NCI-H2107 (cell line): ENCODE data around the gene CSNK2B.

Source experiments
- DNase-seq: peaks from one replicate; lab custom pipeline; 2025; lab: John Stamatoyannopoulos, UW

CSNK2B gene

DNA sequence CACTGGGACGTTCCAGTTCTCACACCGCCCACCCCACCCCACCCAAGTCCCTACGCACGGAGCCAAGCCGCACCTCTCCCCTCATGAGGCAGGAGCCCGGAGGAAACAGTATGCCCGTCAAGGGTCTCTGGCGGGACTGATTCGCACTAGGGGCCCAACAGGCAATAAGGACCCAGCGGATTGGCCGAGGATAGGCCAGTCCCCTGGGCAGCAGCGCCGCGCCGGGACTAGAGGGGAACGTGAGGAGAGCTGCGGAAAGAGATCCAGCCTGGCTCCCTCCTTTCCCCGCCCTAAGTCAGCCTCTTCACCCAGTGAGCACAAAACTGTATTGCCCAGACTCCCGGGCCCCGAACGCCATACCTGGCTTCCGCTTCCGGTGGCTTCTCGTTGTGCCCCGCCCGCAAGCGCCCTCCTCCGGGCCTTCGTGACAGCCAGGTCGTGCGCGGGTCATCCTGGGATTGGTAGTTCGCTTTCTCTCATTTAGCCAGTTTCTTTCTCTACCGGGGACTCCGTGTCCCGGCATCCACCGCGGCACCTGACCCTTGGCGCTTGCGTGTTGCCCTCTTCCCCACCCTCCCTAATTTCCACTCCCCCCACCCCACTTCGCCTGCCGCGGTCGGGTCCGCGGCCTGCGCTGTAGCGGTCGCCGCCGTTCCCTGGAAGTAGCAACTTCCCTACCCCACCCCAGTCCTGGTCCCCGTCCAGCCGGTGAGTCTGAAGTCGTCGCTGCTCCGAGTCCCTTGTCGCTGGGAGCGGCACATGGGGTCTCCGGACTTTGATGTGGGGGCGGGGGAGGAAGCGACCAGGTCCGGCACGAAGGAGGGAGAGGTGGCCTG is at the start of gene CSNK2B:
TSS of gene CSNK2B (plus strand) at position 580 of the 836 bp plus-strand sequence. CDS start 752 bp downstream, outside the sequence.
- peak; percentile 86 for DNase-seq

GRCh38 chr6:31617010-31617409 is 48.9 kb upstream of the CSNK2B start:
- no peak for DNase-seq

DNA sequence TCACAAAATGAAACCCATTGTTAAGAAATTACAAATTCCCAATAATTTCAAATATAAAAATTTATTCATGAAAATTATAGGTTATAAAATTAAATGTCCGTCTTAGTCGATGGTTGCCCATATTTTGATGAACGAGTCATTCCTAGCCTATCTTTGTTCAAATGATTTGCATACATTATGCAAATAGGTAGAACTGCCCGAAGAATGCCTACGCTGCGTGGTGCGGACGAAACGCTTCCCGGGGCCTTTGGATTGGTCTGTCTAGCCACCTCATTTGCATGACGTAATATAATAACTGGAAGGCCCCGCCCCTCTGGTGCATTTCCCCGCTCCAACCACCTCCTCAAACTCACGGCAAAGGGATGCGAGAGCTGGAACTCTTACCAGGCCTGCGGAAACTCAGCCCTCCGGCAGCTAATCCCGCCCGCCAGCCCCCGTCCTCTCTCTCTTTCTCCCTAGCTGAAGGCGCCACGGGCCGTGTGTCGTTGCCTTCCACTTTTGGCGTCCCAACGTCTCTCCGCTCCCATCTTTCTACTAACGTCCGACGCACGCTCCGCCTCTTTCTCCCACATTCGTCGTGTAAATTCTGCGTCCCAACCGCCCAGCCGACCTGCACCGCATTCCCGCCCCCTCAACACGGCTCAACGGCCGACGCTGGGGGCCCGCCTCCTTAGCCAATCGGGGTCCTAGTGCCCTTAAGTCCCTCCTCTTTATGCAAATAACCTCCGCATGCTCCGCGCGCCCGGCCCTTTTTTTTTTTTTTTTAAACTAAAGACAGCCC is 45.9 kb upstream of the CSNK2B start:
- peak; percentile 84 for DNase-seq

DNA sequence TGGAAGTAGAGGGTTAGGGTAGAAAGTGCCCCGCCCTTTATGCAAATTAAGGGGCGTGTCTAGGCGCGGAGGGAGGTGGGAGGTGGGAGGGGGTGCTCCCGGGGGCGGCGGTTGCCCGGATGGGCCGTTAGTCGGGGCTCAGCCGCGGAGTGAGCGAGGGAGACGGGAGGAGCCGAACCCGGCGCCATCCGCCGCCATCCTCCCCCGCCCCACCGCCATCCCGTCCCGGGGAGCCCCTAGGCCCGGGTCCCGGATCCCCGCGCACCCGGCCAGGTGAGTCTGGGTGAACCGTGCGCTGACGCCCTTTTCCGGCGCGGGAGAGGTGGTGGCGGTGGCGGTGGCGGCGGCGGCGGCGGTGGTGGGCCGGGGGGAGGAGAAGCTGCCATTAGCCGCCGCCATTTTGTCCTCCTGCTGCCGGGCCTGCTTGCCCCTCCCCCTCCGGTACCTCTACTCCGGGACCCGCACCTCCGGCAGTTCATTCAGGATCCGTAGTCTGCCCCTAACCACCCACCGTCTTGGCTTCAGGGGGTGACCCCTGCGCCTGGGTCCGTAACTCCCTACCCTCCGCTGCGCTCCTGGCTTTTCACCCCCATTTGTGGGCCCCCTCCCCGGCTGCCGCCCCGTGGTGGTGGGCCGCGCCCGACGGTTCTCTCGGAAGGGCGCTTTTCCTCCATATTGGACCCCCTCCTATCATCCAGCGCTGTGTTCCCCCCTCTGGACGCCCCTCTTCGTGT is 45.1 kb upstream of the CSNK2B start, which contains the start of gene PRRC2A:
TSS of gene PRRC2A (plus strand) at position 130 of the 734 bp plus-strand sequence. CDS start 2,075 bp downstream, outside the sequence.
- DNase-seq = no peak

DNA sequence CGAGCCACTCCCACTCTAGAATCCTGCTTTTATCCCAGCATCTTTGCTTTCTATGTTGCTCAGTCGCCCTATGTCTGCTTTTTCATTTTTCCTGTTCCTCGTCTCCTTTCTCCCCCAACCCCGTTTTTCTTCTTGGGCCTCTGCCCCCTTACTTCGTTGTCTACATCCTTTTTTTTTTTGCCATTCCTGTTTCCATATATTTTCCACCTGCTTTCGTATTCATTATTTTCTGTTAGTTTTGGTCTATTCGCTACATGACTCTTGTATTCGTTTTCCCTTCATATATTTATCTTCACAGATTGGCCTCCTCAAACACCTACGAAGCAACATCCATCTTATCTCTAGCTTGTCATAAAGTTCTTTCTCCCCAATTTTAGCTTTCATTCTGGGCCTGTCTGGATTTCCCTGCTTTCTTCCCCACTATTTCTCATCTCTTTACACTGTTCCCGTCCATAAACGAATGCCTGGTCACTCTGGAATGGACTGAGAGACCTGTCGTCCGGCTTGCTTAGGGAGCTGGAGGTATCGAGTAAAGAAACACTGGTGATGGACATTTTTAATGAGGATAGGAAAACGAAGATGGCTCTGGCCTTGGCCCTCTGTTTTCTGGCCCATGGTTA is 44.5 kb upstream of the CSNK2B start:
- DNase-seq = no peak

GRCh38 chr6:31621991-31622390 is 43.9 kb upstream of the CSNK2B start:
- no peak for DNase-seq

DNA sequence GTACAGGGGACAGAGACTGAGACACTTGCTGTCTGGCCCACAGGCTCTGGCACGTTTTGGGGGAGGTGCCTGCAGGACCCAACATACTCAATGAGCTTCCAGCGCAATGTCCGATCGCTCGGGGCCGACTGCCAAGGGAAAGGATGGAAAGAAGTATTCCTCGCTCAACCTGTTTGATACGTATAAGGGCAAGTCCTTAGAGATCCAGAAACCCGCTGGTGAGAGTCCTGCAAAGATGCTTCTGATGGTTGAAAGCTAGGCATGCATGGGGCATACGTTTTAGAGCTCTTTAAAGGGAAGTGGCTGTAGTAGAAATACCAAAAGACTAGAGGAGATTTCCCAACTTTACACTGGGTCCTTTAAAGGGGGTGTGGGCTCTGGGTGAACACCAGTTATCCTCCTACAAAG is 43.2 kb upstream of the CSNK2B start:
- DNase-seq = no peak

DNA sequence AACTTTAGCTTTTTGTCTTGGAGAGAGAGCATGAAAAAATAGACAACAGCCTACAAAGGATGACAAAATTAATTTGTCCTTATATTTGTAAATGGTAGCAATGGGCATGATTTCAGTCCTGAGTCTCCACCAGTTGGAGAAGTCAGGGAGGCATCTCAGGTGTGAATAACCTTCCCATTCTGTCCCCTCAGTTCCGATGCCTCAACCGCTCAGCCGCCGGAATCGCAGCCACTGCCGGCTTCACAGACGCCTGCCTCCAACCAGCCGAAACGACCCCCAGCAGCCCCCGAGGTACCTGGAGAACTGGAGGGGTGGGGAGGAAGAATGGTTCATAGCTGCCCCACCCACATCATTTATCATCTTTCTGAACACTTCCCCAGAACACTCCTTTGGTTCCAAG is 41.8 kb upstream of the CSNK2B start:
- DNase-seq = no peak

GRCh38 chr6:31626952-31627351 is 38.9 kb upstream of the CSNK2B start:
- no peak for DNase-seq

GRCh38 chr6:31627690-31628287 is 38.1 kb upstream of the CSNK2B start:
- no peak for DNase-seq

- DNase-seq = no peak
Measured at GRCh38 chr6:31629014-31629413, 36.9 kb upstream of the CSNK2B start.

- DNase-seq = no peak
Measured at GRCh38 chr6:31630177-31630934, 35.5 kb upstream of the CSNK2B start.

GRCh38 chr6:31631209-31631608 is 34.7 kb upstream of the CSNK2B start:
- no peak for DNase-seq

- no peak for DNase-seq
Measured at GRCh38 chr6:31631681-31632278, 34.1 kb upstream of the CSNK2B start.

- no peak for DNase-seq
Measured at GRCh38 chr6:31632279-31632946, 33.5 kb upstream of the CSNK2B start.

GRCh38 chr6:31633447-31633846 is 32.4 kb upstream of the CSNK2B start:
- DNase-seq = no peak

- DNase-seq = no peak
Measured at GRCh38 chr6:31634131-31634530, 31.7 kb upstream of the CSNK2B start.

- DNase-seq = no peak
Measured at GRCh38 chr6:31634969-31635575, 30.8 kb upstream of the CSNK2B start.
